Smooth muscle cell (in vitro differentiated cells): Measurements from ENCODE around the gene LRRIQ1. TPM values are rescaled to one million over a fixed set of nuclear protein-coding genes. Genes with fewer than 3 reads are reported as not detected.

ENCODE experiments used
- DNase-seq: peaks from one replicate; lab custom pipeline; 2025; ENCODE audit not compliant: unreplicated experiment; lab: John Stamatoyannopoulos, UW
- H2AFZ ChIP-seq: fragments of 200-600 bp; sonication (generic); 2 replicates; pipeline ENCODE4 v1.6.0; 2016; ENCODE audit warnings: antibody characterized with exemption, low read depth, mild to moderate bottlenecking
- H3F3A ChIP-seq: fragments of 200-600 bp; sonication (generic); 2 replicates; pipeline ENCODE4 v1.6.0; 2017; ENCODE audit warnings: antibody characterized with exemption, low read depth
- H3K27ac ChIP-seq: fragments of 200-600 bp; sonication (generic); 2 replicates; pipeline ENCODE4 v1.5.1; 2016; ENCODE audit warnings: low read depth, mild to moderate bottlenecking
- H3K27me3 ChIP-seq: fragments of 200-600 bp; sonication (generic); 2 replicates; pipeline ENCODE4 v1.6.1; 2016; ENCODE audit warnings: low read depth, mild to moderate bottlenecking
- H3K36me3 ChIP-seq: fragments of 200-600 bp; sonication (generic); 2 replicates; pipeline ENCODE4 v1.5.1; 2016; ENCODE audit warnings: low read depth
- H3K4me1 ChIP-seq: fragments of 200-600 bp; sonication (generic); 2 replicates; pipeline ENCODE4 v1.5.1; 2016; ENCODE audit warnings: low read depth
- H3K4me2 ChIP-seq: fragments of 200-600 bp; sonication (generic); 2 replicates; pipeline ENCODE4 v1.6.0; 2016; ENCODE audit warnings: mild to moderate bottlenecking
- H3K4me3 ChIP-seq: fragments of 200-600 bp; sonication (generic); 2 replicates; pipeline ENCODE4 v1.5.1; 2016; ENCODE audit warnings: mild to moderate bottlenecking
- H3K79me2 ChIP-seq: fragments of 200-600 bp; sonication (generic); 2 replicates; pipeline ENCODE4 v1.6.0; 2016; ENCODE audit warnings: low read depth, mild to moderate bottlenecking
- H3K9ac ChIP-seq: fragments of 200-600 bp; sonication (generic); 2 replicates; pipeline ENCODE4 v1.6.0; 2016; ENCODE audit warnings: low read depth
- H3K9me3 ChIP-seq: fragments of 200-600 bp; sonication (generic); replicated peaks from 2 replicates; pipeline ENCODE4 v1.5.1; 2016; ENCODE audit warnings: low read depth
- H4K20me1 ChIP-seq: fragments of 200-600 bp; sonication (generic); 2 replicates; pipeline ENCODE4 v1.6.0; 2016; ENCODE audit warnings: low read depth
- WGBS: methylation state at CpG from one replicate; pipeline ENCODE4 v1.1.7; 2016; ENCODE audit warnings: low lambda C conversion rate; 5-methylcytosine and 5-hydroxymethylcytosine counted together
- polyA plus RNA-seq: library from polyadenylated mRNA; unstranded; fragments of >200 nt; fragmentation: Nextera tagmentation; extraction: Ambion mirVana; gene quantifications from 2 replicates; pipeline ENCODE4 v1.2.1, GENCODE V29; 2016
- total RNA-seq: library from RNA; depleted of rRNA; stranded (reverse); fragments of >200 nt; gene quantifications from 2 replicates; pipeline ENCODE4 v1.2.3, GENCODE V29; 2014
- TF ChIP-seq, protein P1 (sequence below): fragments of 200-600 bp; sonication (generic); IDR thresholded peaks from 2 replicates; pipeline ENCODE4 v1.5.1; 2017; ENCODE audit warnings: borderline replicate concordance, mild to moderate bottlenecking, antibody characterized with exemption; ENCODE audit not compliant: insufficient read depth, poor library complexity, severe bottlenecking

The LRRIQ1 gene
- total and polyA plus RNA-seq, 2 experiments from 2014 or later: 1.3 TPM

DNA sequence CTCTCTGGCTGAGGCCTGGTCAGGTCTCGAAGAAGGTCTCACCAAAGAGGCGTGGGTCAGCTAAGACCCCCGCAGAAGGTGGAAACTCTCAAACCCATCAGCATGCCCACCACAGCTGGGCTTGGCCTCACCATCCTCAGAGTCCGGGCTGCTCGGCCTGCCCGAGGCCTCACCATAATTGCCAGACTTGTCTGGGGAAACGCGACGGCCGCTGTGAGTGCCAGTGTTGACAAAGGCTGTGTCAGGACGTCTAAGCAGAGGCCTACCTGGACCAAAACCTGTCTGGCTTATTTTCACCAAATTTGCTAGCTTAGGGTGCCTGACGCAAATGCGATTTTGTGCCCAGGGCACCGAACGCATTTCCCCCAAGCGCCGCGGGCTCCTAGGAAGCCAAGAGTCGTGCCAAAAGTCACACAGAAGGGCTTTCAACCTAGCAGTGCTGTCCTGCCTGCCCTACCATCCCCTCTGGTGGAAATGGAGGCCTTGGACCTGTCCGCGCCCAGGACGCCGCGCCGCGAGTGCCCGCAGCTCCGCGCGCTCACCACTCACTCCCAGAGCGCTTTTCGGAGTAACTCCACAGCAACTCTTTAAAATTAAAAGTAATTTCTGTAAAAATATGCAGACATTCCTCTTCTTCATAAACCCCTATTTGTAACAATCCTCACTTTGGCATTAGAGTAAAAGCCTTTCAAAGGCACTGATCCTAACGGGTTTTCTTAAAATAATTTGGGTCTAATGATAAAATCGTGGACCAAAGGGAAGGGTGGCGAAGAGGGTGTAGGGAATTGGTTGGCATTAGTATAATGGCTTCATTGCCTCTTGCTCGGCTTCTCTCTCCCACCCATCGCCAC lies 242.7 kb downstream of the LRRIQ1 start:
- Histone ChIP-seq H3K27me3 (peaks cover 81% of the 10 kb centered on the region), H3K4me2 (peak overlapping the region; percentile 88), H3K79me2 (peaks cover 5% of the 10 kb centered on the region), H4K20me1 (no peaks in the 10 kb centered on the region), H3K9ac (peak overlapping the region; percentile 2), H3K4me3 (peak overlapping the region; percentile 58), H3K4me1 (peaks cover 7% of the 10 kb centered on the region), H3K36me3 (no peaks in the 10 kb centered on the region), H3F3A (no peaks in the 10 kb centered on the region), H2AFZ (peak overlapping the region; percentile 96), H3K9me3 (no peaks in the 10 kb centered on the region), H3K27ac (no peak overlapping the region)
- 46% methylated on average over 37 of the region's 37 CpGs for WGBS
- no peak for DNase-seq
- TF ChIP-seq, protein P1, sequence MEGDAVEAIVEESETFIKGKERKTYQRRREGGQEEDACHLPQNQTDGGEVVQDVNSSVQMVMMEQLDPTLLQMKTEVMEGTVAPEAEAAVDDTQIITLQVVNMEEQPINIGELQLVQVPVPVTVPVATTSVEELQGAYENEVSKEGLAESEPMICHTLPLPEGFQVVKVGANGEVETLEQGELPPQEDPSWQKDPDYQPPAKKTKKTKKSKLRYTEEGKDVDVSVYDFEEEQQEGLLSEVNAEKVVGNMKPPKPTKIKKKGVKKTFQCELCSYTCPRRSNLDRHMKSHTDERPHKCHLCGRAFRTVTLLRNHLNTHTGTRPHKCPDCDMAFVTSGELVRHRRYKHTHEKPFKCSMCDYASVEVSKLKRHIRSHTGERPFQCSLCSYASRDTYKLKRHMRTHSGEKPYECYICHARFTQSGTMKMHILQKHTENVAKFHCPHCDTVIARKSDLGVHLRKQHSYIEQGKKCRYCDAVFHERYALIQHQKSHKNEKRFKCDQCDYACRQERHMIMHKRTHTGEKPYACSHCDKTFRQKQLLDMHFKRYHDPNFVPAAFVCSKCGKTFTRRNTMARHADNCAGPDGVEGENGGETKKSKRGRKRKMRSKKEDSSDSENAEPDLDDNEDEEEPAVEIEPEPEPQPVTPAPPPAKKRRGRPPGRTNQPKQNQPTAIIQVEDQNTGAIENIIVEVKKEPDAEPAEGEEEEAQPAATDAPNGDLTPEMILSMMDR: no peak

DNA sequence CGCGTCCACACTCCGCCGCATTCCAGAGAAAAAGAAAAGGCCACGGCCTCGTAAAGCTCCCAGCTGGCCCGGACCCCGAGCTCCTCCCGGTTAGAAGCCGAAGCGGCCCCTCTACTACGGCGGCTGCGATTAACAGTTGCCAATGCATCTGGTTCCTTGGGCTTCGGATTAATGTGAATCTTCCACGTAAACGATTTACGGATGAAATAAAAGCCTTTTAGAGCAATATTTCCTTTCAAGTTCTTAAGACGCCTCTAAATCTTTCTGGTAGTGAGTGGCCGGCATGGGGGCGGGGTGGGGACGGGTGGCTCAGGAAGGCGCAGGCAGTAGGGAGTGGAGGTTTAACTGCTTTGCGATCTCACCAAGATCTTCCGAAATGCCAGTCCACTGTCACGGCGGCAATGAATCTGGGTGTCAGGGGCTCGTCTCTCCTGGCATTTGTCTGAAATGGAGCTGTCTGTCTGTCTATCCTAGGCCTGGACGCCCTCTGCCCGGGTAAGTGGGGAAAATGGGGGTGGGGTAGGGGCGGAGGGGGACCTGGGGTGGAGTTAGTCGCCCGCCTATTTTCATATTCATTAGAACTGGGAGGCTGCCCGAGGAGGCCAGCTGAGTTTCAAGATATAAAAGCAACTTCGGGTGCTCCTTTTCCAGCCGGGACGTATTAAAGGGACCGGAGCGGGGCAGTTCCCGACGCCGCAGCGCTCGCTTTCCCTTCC lies 243.5 kb downstream of the LRRIQ1 start:
- TF ChIP-seq, protein P1: no peak
- H3K9ac ChIP-seq: peak overlapping the region; percentile 2
- no peaks in the 10 kb centered on the region for H3K9me3 ChIP-seq
- DNase-seq: peak; percentile 58
- H4K20me1 ChIP-seq: no peaks in the 10 kb centered on the region
- H3K4me3 ChIP-seq: peak overlapping the region; percentile 58
- WGBS: 2% methylated on average over 32 of the region's 44 CpGs
- no peaks in the 10 kb centered on the region for H3F3A ChIP-seq
- H3K79me2 ChIP-seq: peaks cover 5% of the 10 kb centered on the region
- H3K27me3 ChIP-seq: peaks cover 74% of the 10 kb centered on the region
- H2AFZ ChIP-seq: peak overlapping the region; percentile 96
- peak overlapping the region; percentile 47 for H3K27ac ChIP-seq
- H3K36me3 ChIP-seq: no peaks in the 10 kb centered on the region
- peaks cover 7% of the 10 kb centered on the region for H3K4me1 ChIP-seq
- H3K4me2 ChIP-seq: peak overlapping the region; percentile 88

DNA sequence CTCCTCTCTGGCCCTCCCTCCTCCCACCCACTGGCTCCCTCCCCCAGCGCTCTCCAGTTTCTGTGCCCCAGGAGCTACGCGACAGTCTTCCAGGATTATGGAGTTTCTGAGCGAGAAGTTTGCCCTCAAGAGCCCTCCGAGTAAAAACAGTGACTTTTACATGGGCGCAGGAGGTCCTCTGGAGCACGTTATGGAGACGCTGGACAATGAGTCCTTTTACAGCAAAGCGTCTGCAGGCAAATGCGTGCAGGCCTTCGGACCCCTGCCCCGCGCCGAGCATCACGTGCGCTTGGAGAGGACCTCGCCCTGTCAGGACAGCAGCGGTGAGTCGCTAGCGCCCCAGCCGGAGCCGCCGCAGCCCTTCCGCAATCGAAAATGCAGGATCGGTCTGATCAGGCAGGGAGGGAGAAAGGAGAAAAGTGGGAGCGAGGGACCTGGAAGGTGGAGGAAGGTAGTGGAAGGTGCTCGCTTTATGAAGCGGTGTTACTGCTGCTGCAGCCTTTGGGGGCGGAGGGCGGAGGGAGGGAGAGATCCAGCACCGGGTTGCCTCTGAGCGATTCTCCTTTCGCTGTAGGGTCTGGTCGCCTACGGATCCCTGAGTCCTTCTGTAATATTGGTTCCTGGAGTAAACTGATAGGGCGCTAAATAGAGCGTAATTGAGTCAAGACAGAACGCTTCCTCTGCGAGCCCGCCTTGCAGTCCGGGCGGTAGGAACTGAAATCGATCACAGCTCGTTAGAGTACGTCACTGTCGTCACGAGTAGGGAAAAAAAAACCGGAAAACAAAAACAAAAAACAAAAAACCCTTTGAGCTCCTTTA lies 244.2 kb downstream of the LRRIQ1 start, which contains the start of gene ALX1:
TSS of gene ALX1 (plus strand) at position 56 of the 819 bp plus-strand sequence. CDS start at position 98, 42 bp downstream.
- Histone ChIP-seq H3F3A (no peaks in the 10 kb centered on the region), H2AFZ (peak within 1 kb of the TSS; percentile 96), H3K4me3 (peak within 1 kb of the TSS; percentile 58), H3K9ac (peak within 1 kb of the TSS; percentile 37), H3K79me2 (peaks cover 5% of the 10 kb centered on the region), H4K20me1 (no peaks in the 10 kb centered on the region), H3K4me1 (peaks cover 7% of the 10 kb centered on the region), H3K9me3 (no peaks in the 10 kb centered on the region), H3K36me3 (no peaks in the 10 kb centered on the region), H3K27me3 (peaks cover 66% of the 10 kb centered on the region), H3K4me2 (peak within 1 kb of the TSS; percentile 88), H3K27ac (peak within 1 kb of the TSS; percentile 47)
- TF ChIP-seq, protein P1: no peak
- DNase-seq: peak; percentile 69
- WGBS: under 1% methylated on average over 49 of the region's 49 CpGs
